AG10803 (cell line): Measurements from ENCODE around the gene FRAS1.

ENCODE experiments used
- DNase-seq: peaks from one replicate; pipeline ENCODE4 v3.0.0; 2010; ENCODE audit warnings: low read depth
- H3K4me3 ChIP-seq: 2 replicates; pipeline ENCODE4 v1.5.1; 2011; ENCODE audit warnings: mild to moderate bottlenecking, low read length, control low read depth
- CTCF ChIP-seq: conservative IDR thresholded peaks from 2 replicates; pipeline ENCODE4 v1.5.1; 2011; ENCODE audit warnings: mild to moderate bottlenecking, low read length, control low read depth, inconsistent platforms

The FRAS1 gene

DNA sequence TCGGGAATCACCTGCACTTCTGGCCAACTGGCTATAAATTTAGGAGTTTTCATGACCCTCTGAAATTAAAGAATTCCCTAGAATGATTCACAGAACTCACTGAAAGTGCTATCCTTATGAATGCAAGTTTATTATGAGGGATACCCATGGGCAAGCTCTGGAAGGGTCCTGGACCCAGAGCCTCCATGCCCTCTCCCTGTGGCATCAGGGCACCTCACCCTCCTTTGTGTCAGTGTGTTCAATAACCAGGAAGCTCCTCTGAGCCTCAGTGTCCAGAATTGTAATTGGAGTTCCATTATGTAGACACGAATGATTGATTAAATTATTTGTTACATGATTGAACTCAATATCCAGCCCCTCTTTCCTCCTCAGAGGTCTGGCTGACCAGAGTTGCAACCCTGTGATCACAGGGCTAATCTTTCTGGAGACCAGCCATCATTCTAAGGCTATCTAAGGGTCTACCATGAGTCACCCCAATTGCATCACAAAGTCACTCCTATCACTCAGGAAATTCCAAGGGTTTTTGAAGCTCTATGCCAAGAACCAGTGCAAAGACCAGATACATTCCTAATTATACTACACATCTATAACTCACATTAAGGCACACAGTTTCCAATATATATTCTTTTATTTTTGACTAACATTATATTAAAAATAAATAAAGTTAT is 503.3 kb downstream of the FRAS1 start:
- DNase-seq = peak; percentile 78
- TF ChIP-seq CTCF = no peak
- H3K4me3 ChIP-seq = no peak overlapping the region

- TF ChIP-seq CTCF = no peak
- DNase-seq = peak; percentile 40
- H3K4me3 ChIP-seq = no peak overlapping the region
Measured at GRCh38 chr4:78561677-78562076, 504.6 kb downstream of the FRAS1 start.

GRCh38 chr4:78562687-78563086 is 505.6 kb downstream of the FRAS1 start:
- no peak overlapping the region for H3K4me3 ChIP-seq
- no peak for DNase-seq
- no peak for TF ChIP-seq CTCF

DNA sequence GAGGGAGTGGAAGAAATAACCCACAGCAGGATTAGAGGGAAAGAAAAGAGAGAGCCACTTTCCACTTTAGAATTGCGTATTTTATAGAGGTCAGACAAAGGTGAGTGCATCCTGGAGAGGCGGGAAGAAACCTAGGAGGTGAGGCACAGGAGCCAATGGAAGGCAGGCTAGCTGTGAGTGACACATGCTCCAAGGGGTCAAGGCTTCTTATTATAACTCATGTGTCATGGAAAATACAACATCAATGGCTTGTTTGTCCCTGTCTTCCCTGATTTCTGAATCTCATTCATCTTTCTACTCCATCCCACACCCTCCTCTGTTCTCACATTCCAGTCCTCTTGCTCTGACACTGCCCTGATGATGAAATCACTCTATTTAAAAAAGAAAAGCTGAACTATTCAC is 508.8 kb downstream of the FRAS1 start:
- H3K4me3 ChIP-seq = no peak overlapping the region
- peak; percentile 73 for DNase-seq
- no peak for TF ChIP-seq CTCF

DNA sequence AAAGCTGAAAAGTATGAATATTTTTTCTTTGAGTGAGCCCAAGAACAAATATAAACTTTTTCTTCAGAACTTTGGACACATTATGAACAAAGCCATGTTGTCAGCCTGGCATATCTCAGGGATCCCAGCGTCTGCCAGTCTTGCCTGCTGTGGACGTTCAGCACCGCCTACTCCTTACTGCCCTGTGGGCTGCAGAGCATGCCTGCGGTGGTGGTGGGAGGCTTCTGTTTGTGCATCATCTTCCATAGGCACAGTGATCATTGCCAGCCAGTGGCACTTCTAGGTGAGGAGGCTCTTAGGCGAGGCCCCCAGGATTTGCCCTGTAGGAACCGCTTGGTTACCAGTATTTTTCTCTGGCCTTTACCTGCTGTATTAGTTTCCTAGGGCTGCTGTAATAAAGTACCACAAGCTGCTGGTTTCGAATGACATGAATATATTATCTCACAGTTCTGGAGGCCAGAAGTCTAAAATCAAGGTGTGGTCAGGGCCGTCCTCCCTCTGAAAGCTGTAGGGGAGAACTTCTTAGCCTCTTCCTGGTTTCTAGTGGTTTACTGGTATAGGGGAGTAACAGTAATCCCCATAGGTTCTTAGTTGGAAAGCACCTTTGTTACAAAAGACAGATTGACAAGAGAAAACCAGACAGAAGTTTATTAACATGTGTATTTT is 509.8 kb downstream of the FRAS1 start:
- no peak for DNase-seq
- H3K4me3 ChIP-seq = no peak overlapping the region
- TF ChIP-seq CTCF = no peak

DNA sequence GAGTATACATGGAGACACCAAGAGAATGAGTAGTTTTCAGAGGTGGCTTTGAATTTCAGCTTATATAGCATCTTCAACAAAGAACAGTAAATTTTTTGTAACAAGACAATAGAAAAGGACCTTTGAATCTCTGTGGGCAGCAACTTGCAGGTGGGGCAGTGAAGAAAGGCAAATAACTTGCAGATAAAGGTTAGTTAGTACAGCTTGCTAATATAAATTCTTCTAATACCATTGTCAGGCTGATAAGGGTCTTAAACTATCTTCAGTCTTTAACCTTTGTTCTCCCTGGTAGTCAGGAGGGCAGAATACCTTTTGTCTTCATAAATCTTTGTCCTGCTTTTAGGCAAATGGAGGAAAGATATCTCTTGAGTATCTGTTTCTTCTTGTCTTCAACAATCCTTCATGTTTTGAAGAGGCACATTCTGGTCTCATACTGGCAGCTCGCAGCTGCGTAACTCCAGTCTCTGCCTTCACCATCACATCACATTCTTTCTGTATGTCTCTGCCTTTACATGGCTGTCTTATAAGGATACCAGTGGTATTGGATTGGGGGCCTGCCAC is 510.5 kb downstream of the FRAS1 start:
- no peak overlapping the region for H3K4me3 ChIP-seq
- no peak for TF ChIP-seq CTCF
- no peak for DNase-seq
